HG03139 (cell line): Measurements from ENCODE around the gene FGFRL1.
"Not testable (repeated sequence)": the region's sequence is repeated elsewhere in the genome, so short reads cannot be mapped to it uniquely, and the experiment has no call there.

Experiments used
- ATAC-seq: cut with Tn5 transposase; IDR thresholded peaks from one replicate; pipeline ENCODE4 v1.9.1; 2021; ENCODE audit not compliant: unreplicated experiment

The FGFRL1 gene

GRCh38 chr4:992297-993110 lies 18.9 kb upstream of the FGFRL1 start:
- no peak for ATAC-seq

GRCh38 chr4:993111-994029 lies 18.1 kb upstream of the FGFRL1 start, which contains the start of gene SLC26A1:
Gene SLC26A1 (minus strand): TSS chr4:993404. CDS start chr4:991703, 1,701 bp downstream.
- no peak for ATAC-seq

- no peak for ATAC-seq
These were observed 16.0 kb upstream of the FGFRL1 start for GRCh38 chr4:995311-996026.

- no peak for ATAC-seq
These were observed 15.1 kb upstream of the FGFRL1 start for GRCh38 chr4:996030-996996.

DNA sequence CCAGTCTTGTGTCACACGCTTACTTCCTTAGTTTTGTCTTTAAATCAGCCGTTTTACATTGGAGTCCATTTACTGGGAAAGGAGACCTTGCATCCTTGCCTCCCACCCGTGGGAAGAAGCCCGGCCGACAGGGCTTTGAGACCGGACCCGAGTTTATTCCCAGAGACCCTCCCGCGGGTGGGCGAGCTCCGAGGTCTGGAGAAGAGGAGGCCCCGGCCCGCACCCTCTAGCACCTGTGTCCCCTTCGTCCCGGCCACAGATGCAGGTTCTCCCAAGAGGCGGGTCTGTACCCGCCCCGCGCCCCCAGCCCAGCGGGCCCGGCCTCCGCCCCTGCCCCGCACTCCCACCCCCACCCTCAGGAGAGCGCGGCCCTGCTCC lies 14.4 kb upstream of the FGFRL1 start:
- ATAC-seq = no peak

DNA sequence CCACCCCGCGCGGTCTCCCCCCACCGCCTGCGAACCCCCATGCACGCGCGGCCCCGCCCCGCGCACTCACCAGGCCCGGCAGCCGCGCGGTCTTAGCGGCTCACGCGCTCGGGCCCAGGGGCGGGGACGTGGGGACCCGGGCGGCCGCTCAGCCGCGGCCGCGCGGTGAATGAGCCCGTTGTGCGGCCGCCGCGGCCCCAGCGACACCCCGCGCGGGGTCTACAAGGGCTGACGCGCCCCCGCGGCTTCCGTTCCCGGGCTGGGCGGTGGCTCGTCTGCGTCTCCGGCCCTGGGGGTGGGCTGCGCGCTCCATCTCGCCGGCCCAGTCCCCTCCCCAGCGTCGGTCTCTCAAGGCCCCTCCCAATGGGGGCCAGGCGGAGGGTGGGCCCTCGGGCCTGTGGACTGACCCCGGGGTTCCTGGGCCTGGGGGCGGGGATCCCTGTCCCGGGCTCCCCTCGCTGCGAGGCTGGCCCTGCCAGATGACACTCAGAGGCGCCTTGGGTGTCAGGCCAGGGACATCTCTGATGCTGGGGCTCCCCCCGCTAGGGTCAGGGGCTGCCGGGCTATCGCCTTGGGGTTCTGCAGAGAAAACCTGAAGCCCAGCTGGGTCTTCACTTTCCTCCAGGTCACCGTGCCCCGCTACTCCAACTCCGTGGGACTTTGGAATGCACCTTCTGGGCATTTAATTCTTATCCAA lies 13.9 kb upstream of the FGFRL1 start:
- no peak for ATAC-seq

DNA sequence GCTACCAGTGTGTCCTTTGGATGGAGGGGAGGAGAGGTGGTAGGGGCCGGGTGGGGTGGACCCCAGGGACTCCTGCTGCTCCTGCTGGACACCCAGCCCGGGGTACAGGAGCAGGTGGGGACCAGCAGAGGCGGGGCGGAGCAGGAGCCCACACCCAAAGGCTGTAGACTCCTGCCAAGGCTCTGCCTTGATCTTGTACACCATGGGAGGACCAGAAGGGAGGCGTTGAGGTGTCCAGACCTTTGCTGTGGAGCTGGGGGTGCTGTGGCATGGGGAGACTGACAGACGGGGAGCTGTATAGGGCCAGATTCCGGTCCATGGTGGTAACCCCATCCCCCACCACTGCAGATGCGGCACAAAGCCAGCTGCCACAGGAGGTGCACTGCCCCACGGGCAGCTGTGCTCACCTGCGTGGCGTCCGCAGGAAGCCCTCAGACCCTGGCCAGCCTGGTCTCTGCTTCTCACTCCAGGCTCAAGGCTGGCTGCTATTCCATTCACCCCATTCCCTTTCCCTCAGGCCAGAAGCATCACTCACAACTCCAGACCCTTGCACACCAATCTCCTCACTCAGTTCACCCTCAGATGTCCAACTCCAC lies 13.2 kb upstream of the FGFRL1 start:
- ATAC-seq = no peak

DNA sequence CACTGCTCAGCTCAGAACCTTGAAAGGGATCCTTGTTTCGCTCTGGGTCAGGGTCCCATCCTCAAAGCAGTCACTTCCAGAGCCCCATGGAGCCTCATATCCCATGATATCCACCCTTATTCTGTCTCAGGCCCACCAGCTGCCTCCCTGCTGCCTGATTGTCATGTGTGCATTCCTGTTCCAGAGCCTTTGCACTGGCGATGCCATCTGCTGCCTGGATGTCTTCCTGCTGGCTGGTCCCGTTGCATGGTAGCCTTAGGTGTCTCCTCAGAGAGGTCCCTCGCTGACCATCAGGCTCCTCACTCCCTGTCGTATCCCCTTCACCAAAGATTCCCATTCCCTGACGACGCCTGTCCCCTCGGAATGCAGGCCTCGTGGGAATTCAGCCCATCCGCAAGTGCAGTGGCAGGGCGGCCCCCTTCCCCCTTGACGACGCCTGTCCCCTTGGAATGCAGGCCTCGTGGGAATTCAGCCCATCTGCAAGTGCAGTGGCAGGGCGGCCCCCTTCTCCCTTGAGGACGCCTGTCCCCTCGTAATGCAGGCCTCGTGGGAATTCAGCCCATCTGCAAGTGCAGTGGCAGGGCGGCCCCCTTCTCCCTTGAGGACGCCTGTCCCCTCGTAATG lies 12.1 kb upstream of the FGFRL1 start:
- not testable (repeated sequence) for ATAC-seq

DNA sequence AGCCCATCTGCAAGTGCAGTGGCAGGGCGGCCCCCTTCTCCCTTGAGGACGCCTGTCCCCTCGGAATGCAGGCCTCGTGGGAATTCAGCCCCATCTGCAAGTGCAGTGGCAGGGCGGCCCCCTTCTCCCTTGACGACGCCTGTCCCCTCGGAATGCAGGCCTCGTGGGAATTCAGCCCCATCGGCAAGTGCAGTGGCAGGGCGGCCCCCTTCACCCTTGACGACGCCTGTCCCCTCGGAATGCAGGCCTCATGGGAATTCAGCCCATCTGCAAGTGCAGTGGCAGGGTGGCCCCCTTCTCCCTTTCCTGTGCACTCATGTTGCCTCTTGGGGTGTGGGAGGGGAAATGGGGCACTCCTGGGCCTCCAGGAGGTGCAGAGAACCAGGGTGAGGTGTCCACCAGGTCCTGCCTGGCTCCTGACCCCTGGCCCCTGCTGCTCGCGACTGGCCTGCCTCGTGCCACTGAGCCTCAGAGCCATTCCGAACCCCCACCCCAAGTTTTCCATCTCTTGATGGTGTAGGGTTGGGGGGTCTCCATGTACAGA lies 11.5 kb upstream of the FGFRL1 start:
- no peak for ATAC-seq

DNA sequence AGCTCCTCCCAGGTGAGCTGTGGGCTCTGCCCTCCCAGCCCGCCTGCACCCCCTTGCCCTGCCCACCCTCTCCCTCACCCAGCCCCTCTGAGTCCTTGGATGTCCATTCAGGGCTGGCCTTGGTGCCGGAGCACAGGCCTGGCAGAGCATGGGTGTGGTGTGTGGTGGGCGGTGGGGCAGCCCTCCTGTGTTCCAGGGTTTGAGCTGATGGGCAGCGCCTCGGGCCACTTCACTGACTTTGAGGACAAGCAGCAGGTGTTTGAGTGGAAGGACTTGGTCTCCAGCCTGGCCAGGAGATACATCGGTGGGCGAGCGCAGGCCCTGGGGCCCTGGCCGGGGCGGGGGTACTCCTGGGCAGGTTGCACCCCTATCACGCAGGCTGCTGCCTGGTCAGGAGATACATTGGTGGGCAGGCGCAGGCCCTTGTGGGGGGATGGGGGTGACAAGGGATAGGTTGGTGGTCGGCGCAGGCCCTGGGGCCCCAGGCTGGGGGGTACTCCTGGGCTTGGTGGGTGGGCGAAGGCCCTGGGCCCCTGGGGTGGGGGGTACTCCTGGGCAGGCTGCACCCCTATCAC lies 10.7 kb upstream of the FGFRL1 start:
- no peak for ATAC-seq

- no peak for ATAC-seq
These were observed 9.8 kb upstream of the FGFRL1 start for GRCh38 chr4:1001561-1002130.

GRCh38 chr4:1002131-1002630 lies 9.2 kb upstream of the FGFRL1 start:
- ATAC-seq = no peak

DNA sequence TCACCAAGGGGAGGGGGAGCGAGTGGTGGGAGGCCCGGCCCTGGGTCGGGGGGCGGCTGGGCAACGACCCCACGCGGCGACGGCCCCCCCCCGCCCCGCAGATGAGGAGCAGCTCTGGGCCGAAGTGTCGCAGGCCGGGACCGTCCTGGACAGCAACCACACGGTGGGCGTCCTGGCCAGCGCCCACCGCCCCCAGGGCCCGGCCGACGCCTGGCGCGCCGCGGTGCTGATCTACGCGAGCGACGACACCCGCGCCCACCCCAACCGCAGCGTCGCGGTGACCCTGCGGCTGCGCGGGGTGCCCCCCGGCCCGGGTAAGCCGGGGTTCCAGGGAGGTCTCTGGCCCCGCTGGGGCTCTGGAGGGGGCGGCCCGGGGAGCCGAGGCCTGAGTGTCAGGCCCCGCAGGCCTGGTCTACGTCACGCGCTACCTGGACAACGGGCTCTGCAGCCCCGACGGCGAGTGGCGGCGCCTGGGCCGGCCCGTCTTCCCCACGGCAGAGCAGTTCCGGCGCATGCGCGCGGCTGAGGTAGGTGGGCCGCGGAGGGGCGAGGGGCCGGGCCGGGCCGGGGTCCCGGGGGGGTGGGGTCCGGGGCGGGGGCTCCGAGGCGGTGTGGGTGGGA lies 8.7 kb upstream of the FGFRL1 start:
- no peak for ATAC-seq

DNA sequence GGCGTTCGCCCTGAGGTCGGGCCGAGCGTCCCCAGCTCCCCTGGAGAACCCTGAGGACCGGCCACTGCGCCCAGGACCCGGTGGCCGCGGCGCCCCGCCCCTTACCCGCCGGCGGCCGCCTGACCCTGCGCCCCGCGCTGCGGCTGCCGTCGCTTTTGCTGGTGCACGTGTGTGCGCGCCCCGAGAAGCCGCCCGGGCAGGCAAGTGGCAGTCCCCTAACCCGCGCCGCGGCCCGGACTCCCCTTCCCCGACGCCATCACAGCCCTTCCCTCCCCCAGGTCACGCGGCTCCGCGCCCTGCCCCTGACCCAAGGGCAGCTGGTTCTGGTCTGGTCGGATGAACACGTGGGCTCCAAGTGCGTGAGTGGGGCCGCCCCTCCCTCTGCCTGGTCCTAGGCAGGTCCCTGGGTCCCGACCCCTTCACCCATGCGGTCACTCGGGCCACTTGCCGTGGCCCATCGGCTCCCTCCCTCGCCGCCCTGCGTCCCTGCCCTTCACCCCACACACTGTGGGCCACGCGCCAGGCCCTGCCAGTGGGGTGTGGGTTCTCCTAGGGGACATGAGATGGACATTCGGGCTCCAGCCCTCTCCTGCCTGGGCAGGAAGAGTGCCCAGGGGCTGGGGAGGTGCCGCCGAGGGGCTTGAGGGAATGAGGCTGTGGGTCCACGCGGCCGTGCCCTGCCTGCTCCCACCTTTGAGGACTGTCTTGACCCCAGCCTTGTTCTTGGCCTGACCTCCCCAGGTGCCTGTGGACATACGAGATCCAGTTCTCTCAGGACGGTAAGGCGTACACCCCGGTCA lies 8.0 kb upstream of the FGFRL1 start:
- ATAC-seq = no peak

DNA sequence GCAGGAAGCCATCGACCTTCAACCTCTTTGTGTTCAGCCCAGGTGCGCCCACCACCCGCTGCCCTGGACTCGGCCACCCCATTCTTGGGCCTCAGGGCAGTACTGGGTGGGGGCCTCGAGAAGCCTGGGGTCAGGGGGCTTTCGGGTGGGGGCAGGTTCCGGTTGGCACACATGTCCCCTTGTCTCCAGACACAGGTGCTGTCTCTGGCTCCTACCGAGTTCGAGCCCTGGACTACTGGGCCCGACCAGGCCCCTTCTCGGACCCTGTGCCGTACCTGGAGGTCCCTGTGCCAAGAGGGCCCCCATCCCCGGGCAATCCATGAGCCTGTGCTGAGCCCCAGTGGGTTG lies 7.4 kb upstream of the FGFRL1 start:
- no peak for ATAC-seq
